Measurements from ENCODE around the gene RNF217. TPM values are rescaled to one million over a fixed set of nuclear protein-coding genes. Genes with fewer than 3 reads are reported as not detected.
"Not testable (repeated sequence)": the region's sequence is repeated elsewhere in the genome, so short reads cannot be mapped to it uniquely, and the experiment has no call there.

The RNF217 gene
- total and polyA plus RNA-seq, 3 experiments from 2014 or later, result 0.13 TPM; not detected in 2

- no peaks in the 10 kb centered on the region for H3K36me3 Mint-ChIP-seq
- Histone ChIP-seq H3K36me3 (ENCODE audit: insufficient read depth, low read length) (no peaks in the 10 kb centered on the region), H3K4me3 (ENCODE audit: low read length) (no peak overlapping the region), H3K9me3 (ENCODE audit: low read length) (no peaks in the 10 kb centered on the region), H3K27me3 (ENCODE audit: insufficient read depth, low read length, poor library complexity, severe bottlenecking) (no peaks in the 10 kb centered on the region), H3K4me1 (ENCODE audit: insufficient read depth, low read length) (no peaks in the 10 kb centered on the region), H3K27ac (ENCODE audit: low read depth, low read length) (no peak overlapping the region)
- no peaks in the 10 kb centered on the region for H3K4me1 Mint-ChIP-seq
- CTCF ChIA-PET, result no interaction called here
- peaks cover 2 to 14% of the 10 kb centered on the region in 2 donors for H3K27me3 Mint-ChIP-seq
- peaks cover 0 to 2% (median 2%) of the 10 kb centered on the region in 5 donors for H3K9me3 Mint-ChIP-seq
- no peak overlapping the region for H3K27ac Mint-ChIP-seq
- POLR2A ChIA-PET, result no interaction called here
- DNase-seq, result no peak
- no peak overlapping the region for H3K4me3 Mint-ChIP-seq
Measured at GRCh38 chr6:125117818-125118217, 155.6 kb downstream of the RNF217 start.

- Histone ChIP-seq H3K4me3 (ENCODE audit: low read length) (no peak overlapping the region), H3K4me1 (ENCODE audit: insufficient read depth, low read length) (no peaks in the 10 kb centered on the region), H3K27me3 (ENCODE audit: insufficient read depth, low read length, poor library complexity, severe bottlenecking) (no peaks in the 10 kb centered on the region), H3K9me3 (ENCODE audit: low read length) (no peaks in the 10 kb centered on the region), H3K36me3 (ENCODE audit: insufficient read depth, low read length) (no peaks in the 10 kb centered on the region), H3K27ac (ENCODE audit: low read depth, low read length) (no peak overlapping the region)
- ChIA-PET POLR2A (no interaction called here), CTCF (no interaction called here)
- no peak overlapping the region for H3K4me3 Mint-ChIP-seq
- DNase-seq, result no peak
- H3K27ac Mint-ChIP-seq, result no peak overlapping the region
- H3K27me3 Mint-ChIP-seq, result peaks cover 2 to 14% of the 10 kb centered on the region in 2 donors
- H3K4me1 Mint-ChIP-seq, result no peaks in the 10 kb centered on the region
- H3K36me3 Mint-ChIP-seq, result no peaks in the 10 kb centered on the region
- peaks cover 0 to 4% (median 0%) of the 10 kb centered on the region in 5 donors for H3K9me3 Mint-ChIP-seq
Measured at GRCh38 chr6:125120054-125120590, 157.9 kb downstream of the RNF217 start.

- no peaks in the 10 kb centered on the region for H3K36me3 ChIP-seq (ENCODE audit: insufficient read depth, low read length)
- no peak overlapping the region for H3K4me3 ChIP-seq (ENCODE audit: low read length)
- POLR2A ChIA-PET, result no interaction called here
- H3K27ac ChIP-seq (ENCODE audit: low read depth, low read length), result no peak overlapping the region
- Mint-ChIP-seq H3K4me1 (no peaks in the 10 kb centered on the region), H3K27ac (no peak overlapping the region), H3K4me3 (no peak overlapping the region), H3K9me3 (peaks cover 0 to 6% (median 0%) of the 10 kb centered on the region in 5 donors), H3K36me3 (no peaks in the 10 kb centered on the region), H3K27me3 (peaks cover 0 to 11% of the 10 kb centered on the region in 2 donors)
- CTCF ChIA-PET, result interaction anchor here (1.0 kb wide), 1 partner anchor 11 kb away, joined by 3 read pairs; no protein-coding TSS in a partner anchor
- DNase-seq, result no peak
- no peaks in the 10 kb centered on the region for H3K27me3 ChIP-seq (ENCODE audit: insufficient read depth, low read length, poor library complexity, severe bottlenecking)
- H3K9me3 ChIP-seq (ENCODE audit: low read length), result no peaks in the 10 kb centered on the region
- no peaks in the 10 kb centered on the region for H3K4me1 ChIP-seq (ENCODE audit: insufficient read depth, low read length)
Measured at GRCh38 chr6:125121894-125122293, 159.7 kb downstream of the RNF217 start.

GRCh38 chr6:125123051-125123450 lies 160.8 kb downstream of the RNF217 start:
- no peaks in the 10 kb centered on the region for H3K36me3 ChIP-seq (ENCODE audit: insufficient read depth, low read length)
- H3K27me3 ChIP-seq (ENCODE audit: insufficient read depth, low read length, poor library complexity, severe bottlenecking), result no peaks in the 10 kb centered on the region
- no peak for DNase-seq
- H3K4me3 ChIP-seq (ENCODE audit: low read length), result no peak overlapping the region
- H3K4me1 Mint-ChIP-seq, result no peaks in the 10 kb centered on the region
- H3K4me3 Mint-ChIP-seq, result no peak overlapping the region
- H3K36me3 Mint-ChIP-seq, result no peaks in the 10 kb centered on the region
- CTCF ChIA-PET, result no interaction called here
- no peak overlapping the region for H3K27ac ChIP-seq (ENCODE audit: low read depth, low read length)
- POLR2A ChIA-PET, result no interaction called here
- no peaks in the 10 kb centered on the region for H3K4me1 ChIP-seq (ENCODE audit: insufficient read depth, low read length)
- no peak overlapping the region for H3K27ac Mint-ChIP-seq
- H3K27me3 Mint-ChIP-seq, result peaks cover 0 to 17% of the 10 kb centered on the region in 2 donors
- no peaks in the 10 kb centered on the region for H3K9me3 ChIP-seq (ENCODE audit: low read length)
- peaks cover 0 to 6% (median 0%) of the 10 kb centered on the region in 5 donors for H3K9me3 Mint-ChIP-seq

GRCh38 chr6:125123468-125124048 lies 161.3 kb downstream of the RNF217 start:
- H3K9me3 ChIP-seq (ENCODE audit: low read length), result no peaks in the 10 kb centered on the region
- ChIA-PET CTCF (no interaction called here), POLR2A (no interaction called here)
- no peak overlapping the region for H3K4me3 ChIP-seq (ENCODE audit: low read length)
- Mint-ChIP-seq H3K36me3 (no peaks in the 10 kb centered on the region), H3K27me3 (peaks cover 0 to 17% of the 10 kb centered on the region in 2 donors), H3K27ac (no peak overlapping the region), H3K4me3 (no peak overlapping the region), H3K4me1 (no peaks in the 10 kb centered on the region), H3K9me3 (peaks cover 0 to 6% (median 0%) of the 10 kb centered on the region in 5 donors)
- H3K27ac ChIP-seq (ENCODE audit: low read depth, low read length), result no peak overlapping the region
- H3K36me3 ChIP-seq (ENCODE audit: insufficient read depth, low read length), result no peaks in the 10 kb centered on the region
- no peak for DNase-seq
- no peaks in the 10 kb centered on the region for H3K4me1 ChIP-seq (ENCODE audit: insufficient read depth, low read length)
- no peaks in the 10 kb centered on the region for H3K27me3 ChIP-seq (ENCODE audit: insufficient read depth, low read length, poor library complexity, severe bottlenecking)

- Histone ChIP-seq H3K36me3 (ENCODE audit: insufficient read depth, low read length) (no peaks in the 10 kb centered on the region), H3K27me3 (ENCODE audit: insufficient read depth, low read length, poor library complexity, severe bottlenecking) (no peaks in the 10 kb centered on the region), H3K4me1 (ENCODE audit: insufficient read depth, low read length) (no peaks in the 10 kb centered on the region), H3K27ac (ENCODE audit: low read depth, low read length) (no peak overlapping the region), H3K4me3 (ENCODE audit: low read length) (no peak overlapping the region), H3K9me3 (ENCODE audit: low read length) (no peaks in the 10 kb centered on the region)
- H3K36me3 Mint-ChIP-seq, result no peaks in the 10 kb centered on the region
- POLR2A ChIA-PET, result no interaction called here
- DNase-seq, result no peak
- no peak overlapping the region for H3K4me3 Mint-ChIP-seq
- H3K27me3 Mint-ChIP-seq, result peaks cover under 1 to 20% of the 10 kb centered on the region in 2 donors
- H3K9me3 Mint-ChIP-seq, result peaks cover 0 to 6% (median 0%) of the 10 kb centered on the region in 5 donors
- H3K4me1 Mint-ChIP-seq, result no peaks in the 10 kb centered on the region
- CTCF ChIA-PET, result no interaction called here
- no peak overlapping the region for H3K27ac Mint-ChIP-seq
Measured at GRCh38 chr6:125124049-125124669, 161.9 kb downstream of the RNF217 start.

- H3K36me3 ChIP-seq (ENCODE audit: insufficient read depth, low read length); H3K27ac ChIP-seq (ENCODE audit: low read depth, low read length); H3K4me3 ChIP-seq (ENCODE audit: low read length); H3K27ac Mint-ChIP-seq; CTCF ChIA-PET; H3K9me3 ChIP-seq (ENCODE audit: low read length); POLR2A ChIA-PET; H3K9me3 Mint-ChIP-seq; DNase-seq; H3K4me1 Mint-ChIP-seq; H3K36me3 Mint-ChIP-seq; H3K4me1 ChIP-seq (ENCODE audit: insufficient read depth, low read length); H3K27me3 ChIP-seq (ENCODE audit: insufficient read depth, low read length, poor library complexity, severe bottlenecking); H3K4me3 Mint-ChIP-seq: not testable (repeated sequence)
- peaks cover 2 to 11% of the 10 kb centered on the region in 2 donors for H3K27me3 Mint-ChIP-seq
Measured at GRCh38 chr6:125125856-125126255, 163.6 kb downstream of the RNF217 start.

- no peak for DNase-seq
- no peak overlapping the region for H3K4me3 Mint-ChIP-seq
Measured at GRCh38 chr6:125129354-125129753, 167.1 kb downstream of the RNF217 start.

More at GRCh38 chr6:125129354-125129753, 167.1 kb downstream of the RNF217 start:
- Mint-ChIP-seq H3K4me1 (no peaks in the 10 kb centered on the region), H3K9me3 (peaks cover 0 to 6% (median 0%) of the 10 kb centered on the region in 5 donors), H3K27me3 (peaks cover 2 to 11% of the 10 kb centered on the region in 2 donors), H3K36me3 (no peaks in the 10 kb centered on the region), H3K27ac (no peak overlapping the region)
- Histone ChIP-seq H3K36me3 (ENCODE audit: insufficient read depth, low read length) (no peaks in the 10 kb centered on the region), H3K27ac (ENCODE audit: low read depth, low read length) (no peak overlapping the region), H3K9me3 (ENCODE audit: low read length) (no peaks in the 10 kb centered on the region), H3K4me3 (ENCODE audit: low read length) (no peak overlapping the region), H3K27me3 (ENCODE audit: insufficient read depth, low read length, poor library complexity, severe bottlenecking) (no peaks in the 10 kb centered on the region), H3K4me1 (ENCODE audit: insufficient read depth, low read length) (no peaks in the 10 kb centered on the region)
- ChIA-PET POLR2A (no interaction called here), CTCF (no interaction called here)

Data from CD8-positive, alpha-beta memory T cell (primary cell).